ENCODE data around the gene CD300LB.
"Not testable (repeated sequence)": the region's sequence is repeated elsewhere in the genome, so short reads cannot be mapped to it uniquely, and the experiment has no call there.

CD300LB gene

GRCh38 chr17:74525781-74526288, 5.4 kb downstream of the CD300LB start:
- no peak for DNase-seq (ENCODE audit: low read depth in 2 of 2)

GRCh38 chr17:74525465-74525725, 5.9 kb downstream of the CD300LB start:
- no peak for DNase-seq (ENCODE audit: low read depth in 2 of 2)

GRCh38 chr17:74524653-74525464, 6.4 kb downstream of the CD300LB start:
- no peak for DNase-seq (ENCODE audit: low read depth in 2 of 2)

GRCh38 chr17:74523308-74523707, 8.0 kb downstream of the CD300LB start:
- DNase-seq (ENCODE audit: low read depth in 2 of 2) = no peak

- DNase-seq (ENCODE audit: low read depth in 2 of 2) = no peak
Observed at GRCh38 chr17:74522381-74523105, 8.7 kb downstream of the CD300LB start.

- DNase-seq (ENCODE audit: low read depth in 2 of 2) = no peak
Observed at GRCh38 chr17:74521701-74522201, 9.5 kb downstream of the CD300LB start.

- no peak for DNase-seq (ENCODE audit: low read depth in 2 of 2)
Observed at GRCh38 chr17:74520790-74521480, 10.3 kb downstream of the CD300LB start.

- no peak for DNase-seq (ENCODE audit: low read depth in 2 of 2)
Observed at GRCh38 chr17:74520016-74520434, 11.2 kb downstream of the CD300LB start.

- not testable (repeated sequence) for DNase-seq (ENCODE audit: low read depth in 2 of 2)
Observed at GRCh38 chr17:74518413-74518981, 12.8 kb downstream of the CD300LB start.

- no peak for DNase-seq (ENCODE audit: low read depth in 2 of 2)
Observed at GRCh38 chr17:74516561-74517328, 14.5 kb downstream of the CD300LB start.

GRCh38 chr17:74515941-74516340, 15.3 kb downstream of the CD300LB start:
- DNase-seq (ENCODE audit: low read depth in 2 of 2) = no peak

GRCh38 chr17:74514632-74515334, 16.5 kb downstream of the CD300LB start:
- DNase-seq (ENCODE audit: low read depth in 2 of 2) = no peak

GRCh38 chr17:74513987-74514631, 17.2 kb downstream of the CD300LB start:
- no peak for DNase-seq (ENCODE audit: low read depth in 2 of 2)

- DNase-seq (ENCODE audit: low read depth in 2 of 2) = no peak
Observed at GRCh38 chr17:74512624-74513091, 18.6 kb downstream of the CD300LB start.

- no peak for DNase-seq (ENCODE audit: low read depth in 2 of 2)
Observed at GRCh38 chr17:74512036-74512435, 19.2 kb downstream of the CD300LB start.

GRCh38 chr17:74508156-74508555, 23.1 kb downstream of the CD300LB start:
- no peak for DNase-seq (ENCODE audit: low read depth in 2 of 2)

GRCh38 chr17:74503949-74504348, 27.3 kb downstream of the CD300LB start:
- not testable (repeated sequence) for DNase-seq (ENCODE audit: low read depth in 2 of 2)

GRCh38 chr17:74502861-74503260, 28.4 kb downstream of the CD300LB start:
- no peak for DNase-seq (ENCODE audit: low read depth in 2 of 2)

- DNase-seq (ENCODE audit: low read depth in 2 of 2) = no peak
Observed at GRCh38 chr17:74499992-74500391, 31.3 kb downstream of the CD300LB start.

- no peak for DNase-seq (ENCODE audit: low read depth in 2 of 2)
Observed at GRCh38 chr17:74497471-74497870, 33.8 kb downstream of the CD300LB start.
